Neuronal stem cell (in vitro differentiated cells): ENCODE data around the gene DYNLT5.
"Not testable (repeated sequence)": the region's sequence is repeated elsewhere in the genome, so short reads cannot be mapped to it uniquely, and the experiment has no call there.

Source experiments
- DNase-seq: peaks from one replicate; pipeline ENCODE4 v3.0.0-alpha.2; 2013; ENCODE audit warnings: low spot score
- H2AFZ ChIP-seq: one replicate; pipeline ENCODE4 v1.6.1; 2013; ENCODE audit warnings: mild to moderate bottlenecking, low read length, inconsistent platforms
- H2AK5ac ChIP-seq: 2 replicates; pipeline ENCODE4 v1.6.1; 2013; ENCODE audit warnings: low read depth, mild to moderate bottlenecking, inconsistent platforms, low read length, moderate library complexity, mixed read lengths
- H2BK120ac ChIP-seq: 2 replicates; pipeline ENCODE4 v1.6.1; 2013; ENCODE audit warnings: low read depth, mild to moderate bottlenecking, inconsistent platforms, low read length, moderate library complexity, mixed read lengths
- H2BK12ac ChIP-seq: one replicate; pipeline ENCODE4 v1.6.1; 2013; ENCODE audit warnings: low read length, inconsistent platforms
- H2BK15ac ChIP-seq: 2 replicates; pipeline ENCODE4 v1.6.1; 2013; ENCODE audit warnings: mild to moderate bottlenecking, low read length, inconsistent platforms, mixed read lengths
- H2BK5ac ChIP-seq: one replicate; pipeline ENCODE4 v1.6.1; 2013; ENCODE audit warnings: inconsistent platforms, mild to moderate bottlenecking, low read length, moderate library complexity
- H3K14ac ChIP-seq: one replicate; pipeline ENCODE4 v1.6.1; 2013; ENCODE audit warnings: low read length, inconsistent platforms
- H3K18ac ChIP-seq: 2 replicates; pipeline ENCODE4 v1.6.1; 2013; ENCODE audit warnings: low read length, inconsistent platforms
- H3K23ac ChIP-seq: 2 replicates; pipeline ENCODE4 v1.6.1; 2013; ENCODE audit warnings: low read depth, mild to moderate bottlenecking, mixed read lengths, low read length, inconsistent platforms; ENCODE audit not compliant: poor library complexity
- H3K27ac ChIP-seq: replicated peaks from 3 replicates; pipeline ENCODE4 v1.5.1; 2013; ENCODE audit warnings: low read length, inconsistent platforms
- H3K27me3 ChIP-seq, 3 experiments: 2 replicates each; pipeline ENCODE4 v1.6.1; 2013; ENCODE audit warnings: low read length in 3 of 3, mild to moderate bottlenecking in 2 of 3, inconsistent platforms in 1 of 3, low read depth in 1 of 3, mixed read lengths in 1 of 3, moderate library complexity in 1 of 3; ENCODE audit not compliant: control insufficient read depth in 3 of 3, insufficient read depth in 3 of 3
- H3K36me3 ChIP-seq, 2 donors: replicated peaks in 1 of 2; 2 replicates each; pipeline ENCODE4 v1.6.1; 2013; ENCODE audit warnings: low read length in 2 of 2; ENCODE audit not compliant: control insufficient read depth in 2 of 2, insufficient read depth in 2 of 2
- H3K4ac ChIP-seq: 2 replicates; pipeline ENCODE4 v1.6.1; 2013; ENCODE audit warnings: inconsistent platforms, mild to moderate bottlenecking, low read length, moderate library complexity
- H3K4me1 ChIP-seq, 2 donors: 1 replicate in 1 of 2; 2 replicates in 1 of 2; pipeline ENCODE4 v1.6.1; 2013; ENCODE audit warnings: low read length in 2 of 2, low read depth in 1 of 2; ENCODE audit not compliant: control insufficient read depth in 2 of 2, insufficient read depth in 1 of 2
- H3K4me2 ChIP-seq: one replicate; pipeline ENCODE4 v1.6.1; 2013; ENCODE audit warnings: mild to moderate bottlenecking, low read length, inconsistent platforms; ENCODE audit not compliant: insufficient read depth, poor library complexity, severe bottlenecking
- H3K4me3 ChIP-seq, 2 donors: 2 replicates each; pipeline ENCODE4 v1.5.1; 2013; ENCODE audit warnings: low read length in 2 of 2, mild to moderate bottlenecking in 2 of 2, inconsistent platforms in 1 of 2, moderate library complexity in 1 of 2
- H3K79me1 ChIP-seq: one replicate; pipeline ENCODE4 v1.6.1; 2013; ENCODE audit warnings: low read depth, mild to moderate bottlenecking, inconsistent platforms, low read length, moderate library complexity
- H3K9ac ChIP-seq: one replicate; pipeline ENCODE4 v1.6.1; 2013; ENCODE audit warnings: mild to moderate bottlenecking, low read depth, low read length, inconsistent platforms; ENCODE audit not compliant: poor library complexity
- H3K9me3 ChIP-seq, 2 donors: replicated peaks in 1 of 2; 2 replicates each; pipeline versions ENCODE3 to v1.6.1; 2013; ENCODE audit warnings: low read length in 2 of 2, mild to moderate bottlenecking in 2 of 2, inconsistent platforms in 1 of 2, low read depth in 1 of 2, mixed read lengths in 1 of 2, moderate library complexity in 1 of 2; ENCODE audit not compliant: control insufficient read depth in 2 of 2, insufficient read depth in 1 of 2
- H4K8ac ChIP-seq: one replicate; pipeline ENCODE4 v1.6.1; 2013; ENCODE audit warnings: low read depth, mild to moderate bottlenecking, inconsistent platforms, low read length, moderate library complexity
- H4K91ac ChIP-seq: one replicate; pipeline ENCODE4 v1.6.1; 2013; ENCODE audit warnings: low read length, low read depth, mild to moderate bottlenecking, inconsistent platforms; ENCODE audit not compliant: poor library complexity
- WGBS, 2 donors: extraction: QIAGEN DNeasy Blood & Tissue Kit; methylation state at CpG; one replicate each; pipeline ENCODE4 v1.1.7; 2013; ENCODE audit warnings: missing lambda C conversion rate in 2 of 2, mixed read lengths in 1 of 2; ENCODE audit not compliant: insufficient read length in 2 of 2, insufficient replicate concordance in 1 of 2; ENCODE audit errors: extremely low coverage in 2 of 2; 5-methylcytosine and 5-hydroxymethylcytosine counted together

DYNLT5 gene

DNA sequence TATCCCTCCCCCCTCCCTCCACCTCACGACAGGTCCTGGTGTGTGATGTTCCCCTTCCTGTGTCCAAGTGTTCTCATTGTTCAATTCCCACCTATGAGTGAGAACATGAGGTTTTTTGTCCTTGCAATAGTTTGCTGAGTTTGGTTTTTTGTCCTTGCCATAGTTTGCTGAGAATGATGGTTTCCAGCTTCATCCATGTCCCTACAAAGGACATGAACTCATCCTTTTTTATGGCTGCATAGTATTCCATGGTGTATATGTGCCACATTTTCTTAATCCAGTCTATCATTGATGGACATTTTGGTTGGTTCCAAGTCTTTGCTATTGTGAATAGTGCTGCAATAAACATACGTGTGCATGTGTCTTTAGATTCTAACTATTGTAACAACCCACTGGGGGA lies 43.6 kb downstream of the DYNLT5 start:
- H3K4ac ChIP-seq, DNase-seq, H3K14ac ChIP-seq, H2AK5ac ChIP-seq, H3K27me3 ChIP-seq, H3K79me1 ChIP-seq, H3K4me3 ChIP-seq, H2BK12ac ChIP-seq, H4K8ac ChIP-seq, H3K4me2 ChIP-seq, H2BK5ac ChIP-seq, H3K27ac ChIP-seq, H3K18ac ChIP-seq, H3K4me1 ChIP-seq, H3K9ac ChIP-seq, H4K91ac ChIP-seq, H3K23ac ChIP-seq, H3K36me3 ChIP-seq, H2BK15ac ChIP-seq, H3K9me3 ChIP-seq, H2BK120ac ChIP-seq, H2AFZ ChIP-seq: not testable (repeated sequence)
- WGBS, 2 donors: no CpG with 5 or more reads among the region's 2 CpGs

DNA sequence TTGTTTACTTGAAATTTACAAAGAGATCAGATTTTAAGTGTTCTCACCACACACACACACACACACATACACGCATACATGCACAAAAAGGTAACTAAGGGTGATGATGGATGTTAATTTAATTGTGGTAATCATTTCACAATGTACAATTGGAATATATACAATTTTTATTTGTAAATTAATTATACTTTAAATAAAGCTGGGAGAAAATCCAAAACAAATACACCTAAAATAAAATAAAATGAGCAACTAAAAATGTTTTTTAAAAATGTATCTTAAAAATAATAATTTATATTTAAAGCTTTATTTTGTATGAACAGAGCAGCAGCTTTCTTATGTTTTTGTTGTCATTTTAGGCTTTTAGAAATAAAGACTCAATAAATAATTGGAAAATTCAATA lies 57.0 kb downstream of the DYNLT5 start:
- H2BK15ac ChIP-seq: no peak overlapping the region
- no peak overlapping the region for H3K27ac ChIP-seq
- no peak overlapping the region for H3K9ac ChIP-seq
- H3K36me3 ChIP-seq: no peaks in the 10 kb centered on the region
- no peak overlapping the region for H4K91ac ChIP-seq
- no peak overlapping the region for H3K4ac ChIP-seq
- no peak overlapping the region for H3K4me2 ChIP-seq
- H2AFZ ChIP-seq: no peak overlapping the region
- DNase-seq: no peak
- no CpG with 5 or more reads among the region's 1 CpG for WGBS, 2 donors
- H2BK120ac ChIP-seq: no peak overlapping the region
- no peaks in the 10 kb centered on the region for H3K9me3 ChIP-seq
- no peaks in the 10 kb centered on the region for H3K79me1 ChIP-seq
- H3K23ac ChIP-seq: no peak overlapping the region
- H4K8ac ChIP-seq: no peak overlapping the region
- H3K4me1 ChIP-seq: no peaks in the 10 kb centered on the region
- no peak overlapping the region for H3K18ac ChIP-seq
- no peak overlapping the region for H2AK5ac ChIP-seq
- no peaks in the 10 kb centered on the region for H3K27me3 ChIP-seq
- H3K14ac ChIP-seq: no peak overlapping the region
- H2BK5ac ChIP-seq: no peak overlapping the region
- no peak overlapping the region for H2BK12ac ChIP-seq
- no peak overlapping the region for H3K4me3 ChIP-seq

DNA sequence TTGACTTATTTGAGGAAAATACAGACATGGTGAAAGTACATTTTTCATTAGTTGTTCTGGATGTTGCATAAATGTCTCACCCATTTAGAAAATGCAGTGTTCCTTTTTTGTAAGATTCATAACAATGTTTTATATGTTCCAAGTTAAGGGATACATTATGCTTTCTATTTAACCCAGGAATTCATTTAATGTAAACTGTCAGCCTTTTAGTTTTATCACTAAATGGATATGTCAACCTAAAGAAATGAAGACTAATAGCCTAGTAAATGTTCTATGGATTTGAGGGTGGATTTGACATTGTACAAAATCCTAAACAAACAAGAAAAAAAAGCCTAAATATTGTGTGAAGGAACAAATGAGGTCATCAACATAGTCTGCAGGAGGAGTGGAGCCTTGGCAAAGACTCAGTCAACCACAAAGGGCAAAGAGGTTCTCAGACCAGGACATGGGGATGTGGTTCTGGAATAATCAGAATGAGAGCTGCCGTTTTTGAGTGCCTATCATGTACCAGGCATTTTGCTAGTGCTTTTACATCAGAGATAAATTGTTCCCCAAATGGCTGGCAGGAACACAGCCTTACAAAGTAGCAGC lies 57.6 kb downstream of the DYNLT5 start:
- WGBS, 2 donors: no CpG with 5 or more reads among the region's 1 CpG
- no peak overlapping the region for H3K4ac ChIP-seq

DNA sequence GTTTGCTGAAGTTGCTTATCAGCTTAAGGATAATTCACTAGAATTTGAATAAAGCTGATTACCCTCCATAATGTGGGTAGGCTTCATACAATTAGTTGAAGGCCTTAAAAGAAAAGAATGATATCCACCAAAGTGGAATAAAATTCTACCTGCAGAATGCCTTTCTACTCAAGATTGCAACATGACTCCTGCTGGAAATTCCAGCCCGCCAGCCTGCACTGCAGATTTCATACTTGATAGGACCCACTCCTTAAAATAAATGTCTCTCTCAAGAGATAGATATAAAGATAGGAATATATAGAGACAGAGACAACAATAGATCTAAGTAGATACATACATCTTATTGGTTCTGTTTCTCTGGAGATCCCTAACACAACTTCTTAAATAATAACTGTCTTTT lies 72.5 kb downstream of the DYNLT5 start:
- no peak overlapping the region for H2AK5ac ChIP-seq
- H3K4me2 ChIP-seq: no peak overlapping the region
- no peak for DNase-seq
- H3K9me3 ChIP-seq: no peaks in the 10 kb centered on the region
- H4K91ac ChIP-seq: no peak overlapping the region
- H3K4me3 ChIP-seq: no peak overlapping the region
- WGBS, 2 donors: no CpG with 5 or more reads among the region's 1 CpG
- no peak overlapping the region for H4K8ac ChIP-seq
- no peaks in the 10 kb centered on the region for H3K27me3 ChIP-seq
- H3K4me1 ChIP-seq: no peaks in the 10 kb centered on the region
- no peak overlapping the region for H3K14ac ChIP-seq
- no peak overlapping the region for H3K18ac ChIP-seq
- H3K79me1 ChIP-seq: no peaks in the 10 kb centered on the region
- no peak overlapping the region for H2BK15ac ChIP-seq
- H3K9ac ChIP-seq: no peak overlapping the region
- H2BK5ac ChIP-seq: no peak overlapping the region
- no peak overlapping the region for H2BK12ac ChIP-seq
- no peaks in the 10 kb centered on the region for H3K36me3 ChIP-seq
- no peak overlapping the region for H3K4ac ChIP-seq
- no peak overlapping the region for H3K23ac ChIP-seq
- H2BK120ac ChIP-seq: no peak overlapping the region
- no peak overlapping the region for H2AFZ ChIP-seq
- H3K27ac ChIP-seq: no peak overlapping the region

More for the DNA sequence above, 57.6 kb downstream of the DYNLT5 start:
- Histone ChIP-seq H2AK5ac (no peak overlapping the region), H3K27me3 (no peaks in the 10 kb centered on the region), H3K36me3 (no peaks in the 10 kb centered on the region), H3K4me3 (no peak overlapping the region), H3K14ac (no peak overlapping the region), H3K27ac (no peak overlapping the region), H3K9ac (no peak overlapping the region), H3K18ac (no peak overlapping the region), H3K4me2 (no peak overlapping the region), H2BK5ac (no peak overlapping the region), H2BK15ac (no peak overlapping the region), H4K91ac (no peak overlapping the region), H2BK120ac (no peak overlapping the region), H2BK12ac (no peak overlapping the region), H4K8ac (no peak overlapping the region), H2AFZ (no peak overlapping the region), H3K79me1 (no peaks in the 10 kb centered on the region), H3K23ac (no peak overlapping the region), H3K9me3 (no peaks in the 10 kb centered on the region), H3K4me1 (no peaks in the 10 kb centered on the region)
- no peak for DNase-seq
